LNCAP (cell line): ENCODE results near the gene VIM.

ENCODE experiments used
- CTCF ChIP-seq: fragments of 450-650 bp; IDR thresholded peaks from 2 replicates; pipeline ENCODE4 v1.5.1; 2017; ENCODE audit warnings: mild to moderate bottlenecking

The VIM gene

GRCh38 chr10:17201794-17202116, 26.3 kb upstream of the VIM start:
- no peak for TF ChIP-seq CTCF

- no peak for TF ChIP-seq CTCF
Observed at GRCh38 chr10:17202506-17202905, 25.5 kb upstream of the VIM start.

GRCh38 chr10:17202999-17203398, 25.0 kb upstream of the VIM start:
- TF ChIP-seq CTCF, result no peak

- TF ChIP-seq CTCF, result no peak
Observed at GRCh38 chr10:17203416-17203815, 24.6 kb upstream of the VIM start.

GRCh38 chr10:17206210-17206709, 21.8 kb upstream of the VIM start:
- no peak for TF ChIP-seq CTCF

- no peak for TF ChIP-seq CTCF
Observed at GRCh38 chr10:17208476-17208875, 19.6 kb upstream of the VIM start.

- no peak for TF ChIP-seq CTCF
Observed at GRCh38 chr10:17209302-17209701, 18.7 kb upstream of the VIM start.

- TF ChIP-seq CTCF, result no peak
Observed at GRCh38 chr10:17209881-17210280, 18.2 kb upstream of the VIM start.
